ENCODE data around the gene GPATCH2.

DNA sequence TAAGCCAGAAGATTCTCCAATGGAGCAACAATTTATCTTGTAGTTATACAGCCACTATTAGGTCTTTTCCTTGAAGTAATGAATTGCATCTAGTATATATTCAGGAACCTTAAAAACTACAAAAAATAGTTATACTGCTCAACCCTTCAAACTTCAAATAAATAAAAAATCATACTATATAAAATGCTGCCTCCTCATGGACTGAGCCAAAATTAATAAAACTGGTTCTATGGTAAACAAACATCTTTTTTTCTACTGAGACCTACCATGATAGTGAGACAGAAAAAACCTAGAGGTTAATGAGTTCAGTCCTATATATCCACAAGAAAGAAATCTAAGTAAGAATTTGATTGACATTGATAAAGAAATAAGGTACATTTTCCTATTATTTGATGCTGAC lies 67.7 kb downstream of the GPATCH2 start:
- TF ChIP-seq GATA3 (IDR thresholded peaks at IDR 0.05; ENCODE audit: low read depth, low read length) = no peak
- no peak for TF ChIP-seq GATA2 (IDR thresholded peaks at IDR 0.05; ENCODE audit: low read depth, low read length)
